Muscle of leg (tissue), 11 donors: ENCODE measurements around the gene NCF2. TPM values are rescaled to one million over a fixed set of nuclear protein-coding genes. Genes with fewer than 3 reads are reported as not detected.
A peak's percentile ranks its signal among the peaks of the same experiment; 100 is the strongest.

ENCODE experiments used
- DNase-seq: peaks from one replicate; pipeline ENCODE4 v3.0.0; 2013
- H3K27ac ChIP-seq: one replicate; pipeline ENCODE4 v1.5.1; 2013; ENCODE audit warnings: mild to moderate bottlenecking, low read length, control low read depth
- H3K27me3 ChIP-seq: one replicate; pipeline ENCODE4 v1.6.1; 2013; ENCODE audit warnings: low read length; ENCODE audit not compliant: control insufficient read depth, insufficient read depth
- H3K36me3 ChIP-seq: one replicate; pipeline ENCODE4 v1.6.1; 2013; ENCODE audit warnings: low read length; ENCODE audit not compliant: control insufficient read depth, insufficient read depth
- H3K4me1 ChIP-seq: one replicate; pipeline ENCODE4 v1.6.1; 2013; ENCODE audit warnings: low read length; ENCODE audit not compliant: control insufficient read depth, insufficient read depth
- H3K4me3 ChIP-seq: one replicate; pipeline ENCODE4 v1.5.1; 2013; ENCODE audit warnings: low read length, control low read depth
- H3K9me3 ChIP-seq: replicated peaks from 2 replicates; pipeline ENCODE4 v1.6.1; 2013; ENCODE audit warnings: low read depth, low read length; ENCODE audit not compliant: control insufficient read depth
- WGBS: methylation state at CpG from one replicate; pipeline ENCODE4 v1.1.5; 2013; ENCODE audit warnings: missing lambda C conversion rate; ENCODE audit not compliant: insufficient coverage; 5-methylcytosine and 5-hydroxymethylcytosine counted together
- polyA plus RNA-seq, 8 donors: library from polyadenylated mRNA; unstranded; fragments of 120-200 nt; gene quantifications; one replicate each; pipeline versions ENCODE4 v1.2.1 to v1.2.3, GENCODE V29; 2013; ENCODE audit warnings: inconsistent platforms in 1 of 8, low replicate concordance in 1 of 8; ENCODE audit not compliant: insufficient read length in 8 of 8, insufficient read depth in 1 of 8
- total RNA-seq: library from RNA; stranded (reverse); fragments of 120-200 nt; gene quantifications from one replicate; pipeline ENCODE4 v1.2.4, GENCODE V29; 2013

Gene NCF2
- total and polyA plus RNA-seq, 9 donors: 4.0 to 7.9 (median 5.0) TPM

DNA sequence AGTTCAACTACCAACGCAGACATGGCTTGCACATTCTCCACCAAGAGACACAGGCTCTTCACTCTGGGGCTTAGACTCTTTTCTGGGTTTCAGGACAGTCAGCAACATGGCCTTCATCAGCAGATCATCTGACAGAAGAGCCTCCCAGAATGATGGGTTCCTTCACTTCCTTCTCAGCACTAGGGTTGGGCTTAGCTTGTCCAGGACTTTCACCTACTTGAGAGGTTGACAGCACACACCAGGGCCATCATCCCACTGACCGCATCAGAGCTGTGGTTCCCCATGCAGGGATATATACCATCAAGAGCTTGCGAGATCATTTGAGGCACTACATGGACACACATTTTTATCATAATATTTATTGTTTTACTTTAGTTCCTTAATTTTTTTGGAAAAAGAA, 10.4 kb upstream of the NCF2 start:
- Histone ChIP-seq H3K4me3 (no peak overlapping the region), H3K27me3 (no peaks in the 10 kb centered on the region), H3K4me1 (peaks cover 6% of the 10 kb centered on the region), H3K9me3 (no peaks in the 10 kb centered on the region), H3K27ac (no peak overlapping the region), H3K36me3 (no peaks in the 10 kb centered on the region)
- WGBS: 71% methylated on average over 1 of the region's 3 CpGs
- DNase-seq: no peak

GRCh38 chr1:183600136-183600535, 9.9 kb upstream of the NCF2 start:
- Histone ChIP-seq H3K36me3 (no peaks in the 10 kb centered on the region), H3K4me3 (no peak overlapping the region), H3K9me3 (no peaks in the 10 kb centered on the region), H3K27me3 (no peaks in the 10 kb centered on the region), H3K4me1 (peaks cover 6% of the 10 kb centered on the region), H3K27ac (no peak overlapping the region)
- WGBS: 94% methylated on average over 3 of the region's 3 CpGs
- DNase-seq: no peak

- no peaks in the 10 kb centered on the region for H3K9me3 ChIP-seq
- H3K4me3 ChIP-seq: no peak overlapping the region
- no peak overlapping the region for H3K27ac ChIP-seq
- DNase-seq: no peak
- H3K4me1 ChIP-seq: peaks cover 2% of the 10 kb centered on the region
- H3K27me3 ChIP-seq: no peaks in the 10 kb centered on the region
- WGBS: 25% methylated on average over 2 of the region's 2 CpGs
- no peaks in the 10 kb centered on the region for H3K36me3 ChIP-seq
Measured at GRCh38 chr1:183598386-183598785, 8.1 kb upstream of the NCF2 start.

DNA sequence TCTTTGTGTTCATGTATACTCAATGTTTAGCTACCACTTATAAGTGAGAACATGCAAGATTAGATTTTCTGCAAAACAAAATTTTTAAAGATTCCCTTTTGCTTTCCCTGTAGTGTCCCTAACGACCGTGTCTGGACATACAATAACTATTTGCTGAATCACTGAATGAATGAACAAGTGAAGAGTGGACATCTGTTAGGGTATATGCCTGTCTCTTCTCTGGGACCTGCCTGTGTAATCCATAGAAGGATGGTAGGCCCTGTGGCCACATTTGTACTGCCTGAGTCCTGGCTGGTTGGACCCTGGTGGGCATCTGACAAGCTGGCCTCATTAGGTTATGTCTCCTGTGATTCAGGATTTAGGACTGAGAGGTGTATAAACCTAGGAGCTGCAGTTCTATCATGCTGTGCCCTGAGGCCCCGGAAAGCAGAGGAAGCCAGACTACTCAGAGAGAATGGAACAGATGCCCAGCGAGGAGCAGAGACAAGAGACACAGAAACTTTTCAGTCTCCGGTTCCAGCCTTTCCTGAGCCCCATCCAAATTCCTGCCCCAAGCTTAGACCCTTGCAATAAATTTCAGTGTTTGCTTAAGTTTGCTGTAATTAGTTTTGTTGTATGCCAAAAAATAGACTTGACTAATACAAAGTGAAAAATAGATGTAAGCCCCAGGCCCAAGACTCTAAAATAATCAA, 7.5 kb upstream of the NCF2 start:
- 35% methylated on average over 2 of the region's 5 CpGs for WGBS
- H3K27me3 ChIP-seq: no peaks in the 10 kb centered on the region
- DNase-seq: no peak
- no peaks in the 10 kb centered on the region for H3K36me3 ChIP-seq
- H3K9me3 ChIP-seq: no peaks in the 10 kb centered on the region
- no peak overlapping the region for H3K4me3 ChIP-seq
- H3K4me1 ChIP-seq: peaks cover 2% of the 10 kb centered on the region
- no peak overlapping the region for H3K27ac ChIP-seq

DNA sequence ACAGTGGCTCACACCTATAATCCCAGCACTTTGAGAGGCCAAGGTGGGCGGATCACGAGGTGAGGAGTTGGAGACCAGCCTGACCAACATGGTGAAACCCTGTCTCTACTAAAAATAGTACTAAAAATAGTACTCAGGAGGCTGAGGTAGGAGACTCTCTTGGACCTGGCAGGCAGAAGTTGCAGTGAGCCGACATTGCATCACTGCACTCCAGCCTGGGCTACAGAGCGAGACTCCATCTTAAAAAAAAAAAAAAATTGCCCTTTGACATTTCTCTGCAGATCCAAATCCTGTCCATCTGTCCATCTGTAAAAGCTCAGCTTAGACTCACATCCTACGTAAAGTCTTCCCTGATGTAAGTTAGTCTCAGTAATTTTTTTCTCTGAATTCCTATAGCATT, 6.2 kb upstream of the NCF2 start:
- H3K4me1 ChIP-seq: peaks cover 2% of the 10 kb centered on the region
- no peaks in the 10 kb centered on the region for H3K36me3 ChIP-seq
- H3K9me3 ChIP-seq: no peaks in the 10 kb centered on the region
- 82% methylated on average over 2 of the region's 5 CpGs for WGBS
- no peak for DNase-seq
- H3K27ac ChIP-seq: no peak overlapping the region
- H3K4me3 ChIP-seq: no peak overlapping the region
- H3K27me3 ChIP-seq: no peaks in the 10 kb centered on the region

DNA sequence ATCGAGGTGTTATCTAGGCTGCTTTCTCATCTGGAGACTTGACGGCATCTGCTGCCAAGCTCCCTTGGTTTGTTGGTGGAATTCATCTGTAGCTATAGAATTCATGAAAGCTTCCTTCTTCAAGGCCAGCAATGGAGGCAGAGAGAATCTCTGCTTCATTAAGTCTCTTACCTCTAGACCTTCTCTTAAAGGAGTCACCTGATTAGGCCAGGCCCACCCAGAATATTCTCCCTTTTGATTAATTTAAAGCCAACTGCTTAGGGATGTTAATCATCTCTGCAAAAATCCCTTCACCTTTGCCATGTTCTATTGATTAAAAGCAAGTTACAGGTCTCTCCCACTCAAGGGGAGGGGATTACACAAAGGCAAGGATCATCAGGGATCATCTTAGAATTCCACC, 5.3 kb upstream of the NCF2 start:
- H3K27ac ChIP-seq: no peak overlapping the region
- DNase-seq: no peak
- H3K9me3 ChIP-seq: no peaks in the 10 kb centered on the region
- no peak overlapping the region for H3K4me3 ChIP-seq
- peaks cover 2% of the 10 kb centered on the region for H3K4me1 ChIP-seq
- WGBS: no CpG with 5 or more reads among the region's 2 CpGs
- H3K36me3 ChIP-seq: no peaks in the 10 kb centered on the region
- H3K27me3 ChIP-seq: no peaks in the 10 kb centered on the region

- DNase-seq: peak; percentile 61
- no peaks in the 10 kb centered on the region for H3K27me3 ChIP-seq
- H3K4me1 ChIP-seq: peaks cover 2% of the 10 kb centered on the region
- no peaks in the 10 kb centered on the region for H3K9me3 ChIP-seq
- no peaks in the 10 kb centered on the region for H3K36me3 ChIP-seq
- no peak overlapping the region for H3K4me3 ChIP-seq
- no peak overlapping the region for H3K27ac ChIP-seq
- 43% methylated on average over 2 of the region's 3 CpGs for WGBS
Measured at GRCh38 chr1:183593356-183593755, 3.1 kb upstream of the NCF2 start.

DNA sequence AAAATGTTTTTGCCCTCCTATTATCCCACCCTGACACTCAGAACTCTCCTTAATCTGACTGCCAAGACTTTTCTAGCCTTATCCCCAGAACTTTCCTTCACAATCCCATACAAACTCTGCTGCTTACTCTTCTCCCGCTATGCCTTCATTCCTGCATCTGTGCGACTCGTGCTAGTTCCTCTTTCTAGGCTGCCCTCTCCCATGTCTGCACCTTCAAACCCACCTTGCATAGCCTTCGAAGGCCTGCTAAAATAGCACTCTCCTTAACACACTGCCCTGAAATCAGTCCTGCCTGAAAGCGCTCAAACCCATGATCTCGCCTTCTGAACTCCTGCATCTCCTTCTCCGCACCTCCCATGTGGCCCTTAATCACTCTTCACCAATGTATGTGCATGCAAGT, 2.5 kb upstream of the NCF2 start:
- Histone ChIP-seq H3K27ac (no peak overlapping the region), H3K4me3 (no peak overlapping the region), H3K27me3 (no peaks in the 10 kb centered on the region), H3K9me3 (no peaks in the 10 kb centered on the region), H3K4me1 (peaks cover under 1% of the 10 kb centered on the region), H3K36me3 (no peaks in the 10 kb centered on the region)
- DNase-seq: no peak
- 77% methylated on average over 7 of the region's 7 CpGs for WGBS

- WGBS: 83% methylated on average over 2 of the region's 4 CpGs
- Histone ChIP-seq H3K27me3 (no peaks in the 10 kb centered on the region), H3K4me3 (peak overlapping the region; percentile 1), H3K36me3 (no peaks in the 10 kb centered on the region), H3K4me1 (no peaks in the 10 kb centered on the region), H3K9me3 (no peaks in the 10 kb centered on the region), H3K27ac (peak overlapping the region; percentile 63)
- no peak for DNase-seq
Measured at GRCh38 chr1:183589874-183590243, 400 bp downstream of the NCF2 start.

- no peaks in the 10 kb centered on the region for H3K9me3 ChIP-seq
- WGBS: 86% methylated on average over 1 of the region's 5 CpGs
- no peak overlapping the region for H3K27ac ChIP-seq
- H3K36me3 ChIP-seq: no peaks in the 10 kb centered on the region
- no peaks in the 10 kb centered on the region for H3K4me1 ChIP-seq
- no peaks in the 10 kb centered on the region for H3K27me3 ChIP-seq
- DNase-seq: no peak
- H3K4me3 ChIP-seq: no peak overlapping the region
Measured at GRCh38 chr1:183589384-183589783, 875 bp downstream of the NCF2 start.

DNA sequence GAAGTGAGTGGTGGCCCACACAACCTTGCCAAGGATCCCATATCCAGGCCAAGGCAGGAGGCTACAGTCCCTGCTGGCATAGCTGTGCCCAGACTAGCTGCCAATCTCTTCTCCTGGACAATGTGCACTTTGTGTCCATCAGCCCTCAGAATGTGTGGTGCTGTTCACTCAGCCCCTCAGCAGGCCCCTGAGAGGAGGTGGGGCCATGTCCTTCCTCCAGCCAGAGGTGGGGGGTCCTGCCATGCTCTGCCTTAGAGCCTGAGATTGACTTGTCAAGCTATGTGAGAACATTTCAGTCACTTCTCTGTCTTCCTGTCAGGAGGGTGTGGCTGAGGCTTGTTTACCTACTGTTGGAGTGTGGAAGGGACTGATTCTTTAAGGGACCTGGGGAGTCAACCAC, 1.4 kb downstream of the NCF2 start:
- H3K4me3 ChIP-seq: no peak overlapping the region
- no peaks in the 10 kb centered on the region for H3K36me3 ChIP-seq
- H3K27me3 ChIP-seq: no peaks in the 10 kb centered on the region
- no peaks in the 10 kb centered on the region for H3K9me3 ChIP-seq
- H3K4me1 ChIP-seq: no peaks in the 10 kb centered on the region
- no peak for DNase-seq
- H3K27ac ChIP-seq: no peak overlapping the region
